Transverse colon (tissue), 4 donors: ENCODE data around the gene SETD5. TPM values are rescaled to one million over a fixed set of nuclear protein-coding genes. Genes with fewer than 3 reads are reported as not detected.
A peak's percentile ranks its signal among the peaks of the same experiment; 100 is the strongest.

Experiments used
- DNase-seq: peaks from one replicate; pipeline ENCODE4 v3.0.0-alpha.2; 2019
- H3K27ac ChIP-seq, 4 donors: fragments of 200-600 bp; sonication (generic); 2 replicates each; pipeline ENCODE4 v1.5.1; 2016 to 2018; ENCODE audit warnings: inconsistent platforms in 4 of 4
- H3K27me3 ChIP-seq: fragments of 200-600 bp; sonication (generic); 2 replicates; pipeline ENCODE4 v1.5.1; 2017; ENCODE audit warnings: inconsistent platforms
- H3K36me3 ChIP-seq, 4 donors: fragments of 200-600 bp; sonication (generic); 2 replicates each; pipeline ENCODE4 v1.5.1; 2017 to 2019; ENCODE audit warnings: inconsistent platforms in 4 of 4
- H3K4me1 ChIP-seq, 4 donors: fragments of 200-600 bp; sonication (generic); 2 replicates each; pipeline ENCODE4 v1.5.1; 2017 to 2020; ENCODE audit warnings: inconsistent platforms in 4 of 4
- H3K4me3 ChIP-seq, 4 donors: fragments of 200-600 bp; sonication (generic); 1 replicate in 1 of 4; 2 replicates in 3 of 4; pipeline versions ENCODE4 v1.5.1 to v1.6.1; 2017 to 2019; ENCODE audit warnings: inconsistent platforms in 4 of 4
- H3K9me3 ChIP-seq, 2 donors: fragments of 200-600 bp; sonication (generic); 2 replicates each; pipeline ENCODE4 v1.5.1; 2017 to 2019; ENCODE audit warnings: inconsistent platforms in 2 of 2
- CTCF ChIP-seq, 5 experiments: fragments of 200-600 bp in 3 of 5; fragments of 450-650 bp in 2 of 5; sonication (generic) in 3 of 5; IDR thresholded peaks; 1 replicate in 2 of 5; 2 replicates in 3 of 5; pipeline ENCODE4 v1.5.1; 2016 to 2017; ENCODE audit warnings: antibody characterized with exemption in 5 of 5, inconsistent platforms in 3 of 5, mild to moderate bottlenecking in 2 of 5, moderate library complexity in 1 of 5
- EP300 ChIP-seq: sonication (generic); formaldehyde crosslinking; IDR thresholded peaks from one replicate; pipeline ENCODE4 v1.6.1; 2017; ENCODE audit warnings: antibody characterized with exemption, low read depth
- POLR2A ChIP-seq: fragments of 450-650 bp; IDR thresholded peaks from one replicate; pipeline ENCODE4 v1.6.1; 2016; ENCODE audit warnings: antibody characterized with exemption, mild to moderate bottlenecking, moderate library complexity
- POLR2AphosphoS5 ChIP-seq, 3 donors: sonication (generic); formaldehyde crosslinking; IDR thresholded peaks; one replicate each; pipeline ENCODE4 v1.6.1; 2016; ENCODE audit warnings: antibody characterized with exemption in 3 of 3
- WGBS, 2 donors: methylation state at CpG; one replicate each; pipeline ENCODE4 v1.1.5; 2018; ENCODE audit warnings: low coverage in 1 of 2; 5-methylcytosine and 5-hydroxymethylcytosine counted together
- in situ Hi-C, 4 donors: fragments of 200-750 bp; cut with MboI; loops; one replicate each; pipeline versions ENCODE4 v1.15.0 to v1.15.1; 2017; ENCODE audit warnings: low sequenced_read_pairs in 3 of 4, low pct_ligation_motif_present in 1 of 4, low pct_unique_long_range_greater_than_20kb in 1 of 4
- intact Hi-C: fragments of 100-400 bp; cut with DNase I; formaldehyde crosslinking; loops from one replicate; pipeline ENCODE4 v1.15.1; 2023; ENCODE audit warnings: low total_unique reads
- total RNA-seq, 4 donors: library from RNA; depleted of rRNA; stranded (reverse); fragments of >200 nt; gene quantifications; one replicate each; pipeline ENCODE4 v1.1.0, GENCODE V29; 2016

Gene SETD5
- 100 to 1,000 TPM in 3 of 4 donors, 10 to 100 TPM in 1; 70.6 to 161 (median 129) TPM for total RNA-seq

GRCh38 chr3:9397332-9397905 is at the start of gene SETD5:
Gene SETD5, plus strand, starts transcription at chr3:9397615. Its CDS starts 31,324 bp downstream, at chr3:9428939.
- Histone ChIP-seq H3K27me3 (no peaks in the 10 kb centered on the region), H3K4me1 (peaks cover 47 to 71% (median 61%) of the 10 kb centered on the region in 4 donors), H3K27ac (peak within 1 kb of the TSS; percentile 98 to 99 (median 98)), H3K4me3 (peak within 1 kb of the TSS; percentile 75 to 98 (median 88)), H3K36me3 (peaks cover 0 to 7% (median 0%) of the 10 kb centered on the region in 4 donors), H3K9me3 (no peaks in the 10 kb centered on the region)
- TF ChIP-seq CTCF (IDR thresholded peaks at IDR 0.05): peak in 1 of 5 experiments; percentile 3
- TF ChIP-seq POLR2A: peak; percentile 99
- TF ChIP-seq POLR2AphosphoS5 (IDR thresholded peaks at IDR 0.05): peak; percentile 98 to 99 (median 99)
- no peak for TF ChIP-seq EP300
- intact Hi-C loops: no loop called here
- DNase-seq: peak; percentile 99
- in situ Hi-C loops: no loop called here
- WGBS, 2 donors: 0% methylated on average over 24 of the region's 63 CpGs; no CpG with 5 or more reads in 1 of the 2 donors

GRCh38 chr3:9347887-9348286 is 49.5 kb upstream of the SETD5 start:
- H3K9me3 ChIP-seq: no peaks in the 10 kb centered on the region
- WGBS, 2 donors: 45 to 100% methylated on average over 1 to 2 of the region's 2 CpGs
- in situ Hi-C loops: no loop called here

GRCh38 chr3:9349321-9350117 is 47.9 kb upstream of the SETD5 start:
- no peaks in the 10 kb centered on the region for H3K27me3 ChIP-seq
- in situ Hi-C loops: loop anchor here in 3 of 4 donors (10.0 to 25.0 kb wide), 3 partner anchors 65 to 313 kb away; no protein-coding TSS in a partner anchor

More at GRCh38 chr3:9347887-9348286, 49.5 kb upstream of the SETD5 start:
- intact Hi-C loops: no loop called here
- Histone ChIP-seq H3K4me1 (peaks cover 5 to 24% (median 18%) of the 10 kb centered on the region in 4 donors), H3K36me3 (no peaks in the 10 kb centered on the region), H3K27me3 (no peaks in the 10 kb centered on the region), H3K27ac (no peak overlapping the region), H3K4me3 (no peak overlapping the region)
- no peak for DNase-seq
- TF ChIP-seq EP300: no peak
- no peak for TF ChIP-seq POLR2AphosphoS5 (IDR thresholded peaks at IDR 0.05)
- TF ChIP-seq CTCF (IDR thresholded peaks at IDR 0.05): no peak
- no peak for TF ChIP-seq POLR2A

More at GRCh38 chr3:9349321-9350117, 47.9 kb upstream of the SETD5 start:
- peaks cover 3 to 29% (median 26%) of the 10 kb centered on the region in 4 donors for H3K4me1 ChIP-seq
- WGBS, 2 donors: 55 to 85% methylated on average over 2 of the region's 2 CpGs
- H3K4me3 ChIP-seq: no peak overlapping the region
- no peak overlapping the region for H3K27ac ChIP-seq
- no peaks in the 10 kb centered on the region for H3K9me3 ChIP-seq
- no peak for DNase-seq
- H3K36me3 ChIP-seq: no peaks in the 10 kb centered on the region
- intact Hi-C loops: no loop called here
- TF ChIP-seq EP300 (no peak), POLR2AphosphoS5 (IDR thresholded peaks at IDR 0.05) (no peak), POLR2A (no peak), CTCF (IDR thresholded peaks at IDR 0.05) (no peak)
